M059J (cell line): Measurements from ENCODE around the gene LMX1B. TPM values are rescaled to one million over a fixed set of nuclear protein-coding genes. Genes with fewer than 3 reads are reported as not detected.

ENCODE experiments used
- total RNA-seq: library from RNA; depleted of rRNA; stranded (reverse); fragments of >200 nt; shearing (Covaris generic); gene quantifications from 2 replicates; pipeline ENCODE4 v1.2.3, GENCODE V29; 2014; rRNA removed

Gene LMX1B
- total RNA-seq, 1 experiment from 2014 or later: 0.02 TPM

Other genes starting within 250 kb of the LMX1B start
- 6.4 and 9.3 TPM in 2 replicates for gene ZBTB43, start 191.1 kb downstream of the LMX1B start, total RNA-seq
- 1.9 and 4.3 TPM in 2 replicates for gene ZBTB34, start 246.7 kb downstream of the LMX1B start, total RNA-seq